GM18951 (cell line): Measurements from ENCODE around the gene CHPF2.

Experiments used
- POLR2A ChIP-seq: IDR thresholded peaks from 4 replicates; pipeline ENCODE4 v1.6.1; 2011; ENCODE audit warnings: mild to moderate bottlenecking; ENCODE audit not compliant: insufficient read length, insufficient read depth; ENCODE audit errors: extremely low read depth
- in situ Hi-C: fragments of 300-500 bp; cut with MboI; formaldehyde crosslinking; loops from one replicate; pipeline ENCODE4 v1.12.0; 2022; ENCODE audit warnings: low sequenced_read_pairs, mixed read lengths, inconsistent platforms; ENCODE audit not compliant: unreplicated experiment

Gene CHPF2

DNA sequence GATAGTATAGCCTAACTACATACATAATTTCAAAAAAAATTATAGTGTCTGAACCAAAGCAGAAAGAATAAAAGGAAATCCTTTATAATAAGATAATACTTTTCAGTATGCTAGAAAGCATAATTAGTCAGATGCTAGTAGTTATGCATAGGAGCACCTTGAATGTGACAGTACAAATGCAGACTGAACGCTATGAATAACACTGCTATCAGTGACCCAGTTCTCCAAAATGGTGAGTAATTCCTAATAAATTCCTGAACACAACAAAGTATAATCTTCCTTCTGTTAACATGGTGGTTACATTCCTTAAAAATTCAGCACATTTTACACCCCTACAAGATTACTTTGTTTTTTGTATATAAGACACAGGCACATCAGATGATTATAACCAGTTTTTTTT, 1.2 kb upstream of the CHPF2 start:
- in situ Hi-C loops: no loop called here
- no peak for TF ChIP-seq POLR2A

DNA sequence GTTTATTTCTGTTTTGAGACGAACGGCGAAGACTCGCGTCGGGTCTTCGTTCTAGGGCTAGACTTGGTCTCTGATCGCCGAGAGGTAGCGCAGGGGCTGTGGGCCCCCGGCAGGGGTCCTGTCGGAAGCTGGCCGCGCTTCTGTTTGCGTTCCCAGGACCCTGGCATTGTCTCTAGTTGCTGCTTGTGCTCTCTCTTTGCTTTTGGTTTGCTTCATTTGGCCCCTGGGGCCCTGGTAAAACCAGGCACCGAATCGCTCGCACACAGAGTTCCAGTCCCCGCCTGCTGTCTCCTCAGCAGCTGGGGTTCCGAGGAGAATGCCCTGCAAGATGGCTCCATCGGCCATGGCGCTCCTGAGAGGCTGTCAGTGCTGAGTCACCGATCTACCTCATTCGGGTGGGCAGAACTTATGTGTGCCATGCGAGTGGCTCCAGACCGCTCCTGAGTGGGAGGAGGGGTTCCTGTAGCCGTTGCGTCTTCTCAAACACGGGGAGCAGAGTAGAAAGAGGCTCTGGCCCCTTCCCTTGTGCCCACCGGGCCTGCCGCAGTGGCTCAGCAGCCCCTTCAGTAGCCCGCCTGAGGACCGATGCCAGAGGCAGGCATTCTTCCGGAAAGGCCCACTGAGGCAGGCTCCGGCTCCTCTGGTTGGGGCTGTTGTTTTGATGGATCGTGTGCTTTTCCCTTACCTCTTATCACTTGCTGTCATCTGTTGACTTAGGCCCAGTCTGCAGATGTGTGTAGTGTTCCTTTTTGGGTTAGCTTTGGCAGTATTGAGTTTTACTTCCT, 826 bp downstream of the CHPF2 start:
- peak; percentile 27 for TF ChIP-seq POLR2A
- in situ Hi-C loops: no loop called here

DNA sequence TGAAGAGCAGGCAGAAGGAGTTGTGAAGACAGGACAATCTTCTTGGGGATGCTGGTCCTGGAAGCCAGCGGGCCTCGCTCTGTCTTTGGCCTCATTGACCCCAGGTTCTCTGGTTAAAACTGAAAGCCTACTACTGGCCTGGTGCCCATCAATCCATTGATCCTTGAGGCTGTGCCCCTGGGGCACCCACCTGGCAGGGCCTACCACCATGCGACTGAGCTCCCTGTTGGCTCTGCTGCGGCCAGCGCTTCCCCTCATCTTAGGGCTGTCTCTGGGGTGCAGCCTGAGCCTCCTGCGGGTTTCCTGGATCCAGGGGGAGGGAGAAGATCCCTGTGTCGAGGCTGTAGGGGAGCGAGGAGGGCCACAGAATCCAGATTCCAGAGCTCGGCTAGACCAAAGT, 1.5 kb downstream of the CHPF2 start:
- TF ChIP-seq POLR2A: no peak
- in situ Hi-C loops: no loop called here

DNA sequence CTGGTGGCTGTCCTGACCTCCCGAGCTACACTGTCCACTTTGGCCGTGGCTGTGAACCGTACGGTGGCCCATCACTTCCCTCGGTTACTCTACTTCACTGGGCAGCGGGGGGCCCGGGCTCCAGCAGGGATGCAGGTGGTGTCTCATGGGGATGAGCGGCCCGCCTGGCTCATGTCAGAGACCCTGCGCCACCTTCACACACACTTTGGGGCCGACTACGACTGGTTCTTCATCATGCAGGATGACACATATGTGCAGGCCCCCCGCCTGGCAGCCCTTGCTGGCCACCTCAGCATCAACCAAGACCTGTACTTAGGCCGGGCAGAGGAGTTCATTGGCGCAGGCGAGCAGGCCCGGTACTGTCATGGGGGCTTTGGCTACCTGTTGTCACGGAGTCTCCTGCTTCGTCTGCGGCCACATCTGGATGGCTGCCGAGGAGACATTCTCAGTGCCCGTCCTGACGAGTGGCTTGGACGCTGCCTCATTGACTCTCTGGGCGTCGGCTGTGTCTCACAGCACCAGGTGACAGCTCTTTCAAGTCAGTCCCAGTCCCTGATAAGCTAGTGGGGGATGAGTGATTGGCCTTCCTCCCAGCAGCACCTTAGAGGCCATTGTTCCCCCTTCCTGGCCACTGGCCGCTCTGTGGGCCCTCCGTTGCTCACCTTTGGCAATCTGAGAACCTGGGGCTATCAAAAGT, 3.0 kb downstream of the CHPF2 start:
- in situ Hi-C loops: no loop called here
- no peak for TF ChIP-seq POLR2A

DNA sequence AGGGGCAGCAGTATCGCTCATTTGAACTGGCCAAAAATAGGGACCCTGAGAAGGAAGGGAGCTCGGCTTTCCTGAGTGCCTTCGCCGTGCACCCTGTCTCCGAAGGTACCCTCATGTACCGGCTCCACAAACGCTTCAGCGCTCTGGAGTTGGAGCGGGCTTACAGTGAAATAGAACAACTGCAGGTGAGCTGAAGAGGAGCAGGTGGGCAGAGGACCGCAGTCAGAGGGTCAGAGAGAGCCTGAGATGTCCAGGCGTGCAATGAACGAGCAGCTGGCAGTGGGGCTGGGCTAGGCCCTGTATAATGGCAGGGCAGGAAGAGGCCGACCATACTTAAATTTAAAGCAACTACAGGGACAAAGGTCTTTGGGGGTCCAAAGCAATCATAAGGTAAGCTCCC, 4.1 kb downstream of the CHPF2 start:
- TF ChIP-seq POLR2A: no peak
- in situ Hi-C loops: no loop called here

DNA sequence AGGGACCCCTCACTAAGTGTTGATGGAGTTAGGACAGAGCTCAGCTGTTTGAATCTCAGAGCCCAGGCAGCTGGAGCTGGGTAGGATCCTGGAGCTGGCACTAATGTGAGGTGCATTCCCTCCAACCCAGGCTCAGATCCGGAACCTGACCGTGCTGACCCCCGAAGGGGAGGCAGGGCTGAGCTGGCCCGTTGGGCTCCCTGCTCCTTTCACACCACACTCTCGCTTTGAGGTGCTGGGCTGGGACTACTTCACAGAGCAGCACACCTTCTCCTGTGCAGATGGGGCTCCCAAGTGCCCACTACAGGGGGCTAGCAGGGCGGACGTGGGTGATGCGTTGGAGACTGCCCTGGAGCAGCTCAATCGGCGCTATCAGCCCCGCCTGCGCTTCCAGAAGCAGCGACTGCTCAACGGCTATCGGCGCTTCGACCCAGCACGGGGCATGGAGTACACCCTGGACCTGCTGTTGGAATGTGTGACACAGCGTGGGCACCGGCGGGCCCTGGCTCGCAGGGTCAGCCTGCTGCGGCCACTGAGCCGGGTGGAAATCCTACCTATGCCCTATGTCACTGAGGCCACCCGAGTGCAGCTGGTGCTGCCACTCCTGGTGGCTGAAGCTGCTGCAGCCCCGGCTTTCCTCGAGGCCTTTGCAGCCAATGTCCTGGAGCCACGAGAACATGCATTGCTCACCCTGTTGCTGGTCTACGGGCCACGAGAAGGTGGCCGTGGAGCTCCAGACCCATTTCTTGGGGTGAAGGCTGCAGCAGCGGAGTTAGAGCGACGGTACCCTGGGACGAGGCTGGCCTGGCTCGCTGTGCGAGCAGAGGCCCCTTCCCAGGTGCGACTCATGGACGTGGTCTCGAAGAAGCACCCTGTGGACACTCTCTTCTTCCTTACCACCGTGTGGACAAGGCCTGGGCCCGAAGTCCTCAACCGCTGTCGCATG, 5.2 kb downstream of the CHPF2 start:
- TF ChIP-seq POLR2A: peak; percentile 21
- in situ Hi-C loops: no loop called here

DNA sequence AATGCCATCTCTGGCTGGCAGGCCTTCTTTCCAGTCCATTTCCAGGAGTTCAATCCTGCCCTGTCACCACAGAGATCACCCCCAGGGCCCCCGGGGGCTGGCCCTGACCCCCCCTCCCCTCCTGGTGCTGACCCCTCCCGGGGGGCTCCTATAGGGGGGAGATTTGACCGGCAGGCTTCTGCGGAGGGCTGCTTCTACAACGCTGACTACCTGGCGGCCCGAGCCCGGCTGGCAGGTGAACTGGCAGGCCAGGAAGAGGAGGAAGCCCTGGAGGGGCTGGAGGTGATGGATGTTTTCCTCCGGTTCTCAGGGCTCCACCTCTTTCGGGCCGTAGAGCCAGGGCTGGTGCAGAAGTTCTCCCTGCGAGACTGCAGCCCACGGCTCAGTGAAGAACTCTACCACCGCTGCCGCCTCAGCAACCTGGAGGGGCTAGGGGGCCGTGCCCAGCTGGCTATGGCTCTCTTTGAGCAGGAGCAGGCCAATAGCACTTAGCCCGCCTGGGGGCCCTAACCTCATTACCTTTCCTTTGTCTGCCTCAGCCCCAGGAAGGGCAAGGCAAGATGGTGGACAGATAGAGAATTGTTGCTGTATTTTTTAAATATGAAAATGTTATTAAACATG, 6.0 kb downstream of the CHPF2 start:
- in situ Hi-C loops: no loop called here
- no peak for TF ChIP-seq POLR2A

DNA sequence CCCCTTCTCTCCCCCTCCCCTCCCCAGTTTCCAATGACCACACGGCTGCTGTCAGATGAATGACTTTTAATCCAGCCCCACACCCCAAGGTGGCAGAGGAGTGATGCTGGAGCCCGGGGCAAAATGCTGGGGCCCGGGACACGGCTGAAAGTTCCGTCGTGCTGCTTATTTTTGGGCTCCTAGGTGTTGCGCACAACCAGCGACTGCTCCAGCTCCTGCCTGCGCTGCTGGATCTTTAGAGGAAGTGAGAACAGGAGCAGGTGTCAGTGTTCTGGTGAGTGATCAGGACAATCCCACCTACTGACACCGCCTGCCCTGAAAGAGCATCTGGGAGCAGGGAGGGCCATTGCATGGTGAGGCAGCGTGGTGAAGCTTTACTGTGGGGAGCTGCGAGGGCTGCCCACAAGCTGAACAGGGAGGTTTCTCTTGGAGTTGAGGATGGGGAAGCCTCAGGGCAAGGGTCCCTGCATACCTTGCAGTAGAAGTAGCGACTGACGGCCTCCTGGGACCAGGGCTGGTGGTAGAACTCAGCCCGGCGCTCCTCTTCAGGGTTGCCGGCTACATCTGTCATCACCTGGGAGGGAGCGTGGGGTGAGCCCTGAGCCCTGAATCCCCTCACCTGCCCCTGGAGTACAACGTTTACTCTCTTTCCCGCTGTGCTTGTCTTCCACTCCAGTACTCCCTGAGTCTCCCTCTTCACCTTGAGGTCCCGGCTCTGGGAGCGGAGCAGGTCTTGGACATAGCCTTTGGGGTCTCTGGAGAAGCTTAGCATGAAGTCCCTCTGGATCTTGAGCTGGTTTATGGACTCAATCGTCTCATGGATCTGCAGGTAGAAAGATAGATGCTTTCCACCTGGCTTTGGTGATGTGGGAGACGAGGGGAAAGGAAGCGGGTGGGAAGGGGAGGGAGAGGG, 6.9 kb downstream of the CHPF2 start:
- TF ChIP-seq POLR2A: no peak
- in situ Hi-C loops: no loop called here

DNA sequence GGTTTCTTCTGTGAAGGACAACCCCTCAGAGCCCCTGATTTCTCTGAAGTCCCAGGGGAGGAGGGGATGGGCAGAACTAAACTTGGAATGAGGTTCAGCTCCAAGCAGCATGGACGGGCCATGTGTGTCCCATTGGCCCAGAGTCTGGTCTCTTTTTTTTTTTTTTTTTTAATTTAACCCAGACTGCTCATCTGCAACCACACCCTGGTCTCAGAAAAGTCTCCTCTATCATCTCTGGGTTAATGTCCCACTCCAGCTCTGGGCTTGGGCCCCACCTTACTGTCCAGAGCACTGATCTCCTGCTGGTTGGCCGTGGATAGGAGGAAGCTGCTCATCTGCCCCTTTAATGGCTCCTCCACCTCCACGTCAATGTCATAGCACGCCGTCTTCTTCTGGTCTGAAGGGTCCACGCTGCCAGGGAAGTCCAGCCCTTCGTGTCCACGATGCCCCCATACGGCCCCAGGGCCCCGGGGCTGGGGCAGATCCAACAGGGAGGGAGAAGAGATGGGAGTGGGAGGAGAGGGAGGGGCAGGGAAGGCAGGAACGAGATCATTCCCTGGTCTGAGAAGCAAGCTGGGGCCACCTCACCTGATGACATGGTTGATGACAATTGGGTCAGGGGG, 7.7 kb downstream of the CHPF2 start:
- no peak for TF ChIP-seq POLR2A
- in situ Hi-C loops: no loop called here

DNA sequence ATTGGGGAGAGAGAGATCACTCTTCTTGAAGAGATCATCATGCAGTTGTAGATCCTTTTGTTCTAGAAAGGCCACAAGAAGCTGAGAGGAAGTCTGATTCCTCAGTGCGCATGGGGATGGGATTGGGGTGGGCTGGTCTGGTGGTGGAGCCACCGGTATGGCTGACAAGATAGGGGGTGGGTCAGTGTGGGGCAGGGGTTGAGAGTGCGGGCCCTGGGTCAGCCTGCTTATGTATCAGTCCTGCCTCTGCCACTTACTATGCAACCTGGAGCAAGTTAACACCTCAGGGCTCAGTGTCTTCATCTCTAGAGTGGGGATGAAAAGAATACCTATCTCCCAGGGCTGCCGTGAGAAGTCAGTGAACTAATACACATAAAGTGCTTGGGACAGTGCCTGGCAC, 8.3 kb downstream of the CHPF2 start:
- TF ChIP-seq POLR2A: no peak
- in situ Hi-C loops: no loop called here

DNA sequence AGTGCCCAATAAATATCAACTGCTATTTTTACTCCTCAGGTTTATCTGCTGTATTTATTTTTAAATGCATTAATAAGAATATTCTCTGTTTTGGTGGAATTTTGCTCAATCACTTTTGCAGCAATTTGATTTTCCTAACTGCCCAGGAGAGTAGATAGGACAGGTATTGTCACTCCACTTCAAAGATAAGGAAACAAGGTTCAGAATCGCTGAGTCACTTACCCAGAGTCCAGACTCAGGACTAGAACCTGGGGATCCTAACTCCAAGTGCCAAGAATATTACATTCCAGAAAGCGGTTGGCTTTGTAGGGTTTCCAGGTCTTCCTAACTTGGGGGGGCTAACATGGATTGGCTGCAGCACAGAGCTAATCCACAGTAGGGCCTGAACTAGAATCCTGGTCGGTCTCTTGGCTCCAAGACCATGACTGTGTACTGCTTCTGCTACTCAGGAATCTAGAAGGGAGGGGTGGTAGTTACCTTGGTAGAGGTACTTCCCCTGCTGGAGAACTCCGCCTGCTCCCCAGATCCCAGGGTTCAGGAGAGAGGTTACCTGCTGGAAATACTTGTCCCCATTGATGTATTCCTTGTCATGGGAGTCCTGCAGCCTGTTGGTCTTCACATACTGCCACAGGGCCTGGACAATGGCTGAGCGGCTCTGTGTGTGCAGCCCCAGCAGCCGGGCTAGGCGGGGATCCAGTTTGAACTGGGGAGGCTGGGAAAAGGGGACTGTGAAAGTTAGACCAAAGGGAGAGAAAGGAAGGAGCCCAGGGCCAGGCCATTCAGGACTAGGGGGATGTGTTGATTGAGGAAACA, 8.9 kb downstream of the CHPF2 start:
- TF ChIP-seq POLR2A: no peak
- in situ Hi-C loops: no loop called here

DNA sequence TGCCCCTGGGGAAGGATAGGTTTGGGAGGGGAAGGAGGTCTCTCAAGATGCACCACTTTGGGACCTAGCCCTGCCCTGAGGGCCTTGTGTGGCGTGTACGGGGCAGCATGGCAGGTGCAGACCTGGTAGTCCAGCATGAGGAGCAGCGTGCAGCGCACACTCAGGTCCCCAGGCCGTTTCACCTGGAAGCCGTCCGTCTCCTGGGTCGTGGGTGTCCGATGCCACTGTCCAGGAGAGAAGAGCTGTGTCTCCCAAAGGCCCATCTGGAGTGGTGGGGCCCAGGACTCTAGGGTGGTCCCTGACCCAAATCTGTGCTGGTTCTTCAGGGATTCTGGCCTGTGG, 9.4 kb downstream of the CHPF2 start:
- no peak for TF ChIP-seq POLR2A
- in situ Hi-C loops: no loop called here
